ENCODE results near the gene RGS17.

- TF ChIP-seq POLR2AphosphoS5 (IDR thresholded peaks at IDR 0.05; ENCODE audit: low read length) (no peak), BRCA1 (IDR thresholded peaks at IDR 0.05; ENCODE audit: low read depth, low read length) (no peak), EP300 (IDR thresholded peaks at IDR 0.05; ENCODE audit: borderline replicate concordance in 1 of 2, control insufficient read depth in 1 of 2, low read depth in 2 of 2, low read length in 2 of 2) (no peak), USF1 (IDR thresholded peaks at IDR 0.05; ENCODE audit: borderline replicate concordance, extremely low read length, insufficient read depth, low read depth, low read length) (no peak), CTCF (IDR thresholded peaks at IDR 0.05 in 2 of 3, conservative IDR thresholded peaks at IDR 0.05 in 1 of 3; ENCODE audit: control insufficient read depth in 2 of 3, extremely low read depth in 1 of 3, insufficient read depth in 1 of 3, low read depth in 3 of 3, low read length in 3 of 3) (no peak)
Observed at GRCh38 chr6:153003366-153003690, 127.8 kb downstream of the RGS17 start.
